ENCODE measurements around the gene GPR15.
"Not testable (repeated sequence)": the region's sequence is repeated elsewhere in the genome, so short reads cannot be mapped to it uniquely, and the experiment has no call there.

Gene GPR15

DNA sequence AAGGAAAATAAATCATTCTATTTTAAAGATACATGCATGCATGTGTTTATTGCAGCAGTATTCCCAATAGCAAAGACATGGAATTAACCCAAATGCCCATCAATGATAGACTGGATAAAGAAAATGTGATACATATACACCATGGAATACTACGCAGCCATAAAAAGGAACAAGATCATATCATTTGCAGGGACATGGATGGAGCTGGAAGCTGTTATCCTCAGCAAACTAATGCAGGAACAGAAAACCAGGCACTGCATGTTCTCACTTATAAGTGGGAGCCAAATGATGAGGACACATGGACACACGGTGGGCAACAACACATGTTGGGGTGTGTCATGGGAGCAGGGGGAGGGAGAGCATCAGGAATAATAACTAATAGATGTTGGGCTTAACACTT is 28.0 kb downstream of the GPR15 start:
- DNase-seq = not testable (repeated sequence)

- DNase-seq = peak; percentile 72
Observed at GRCh38 chr3:98560911-98561310, 29.1 kb downstream of the GPR15 start.

- DNase-seq = peak; percentile 73
Observed at GRCh38 chr3:98561727-98562521, 30.1 kb downstream of the GPR15 start.

DNA sequence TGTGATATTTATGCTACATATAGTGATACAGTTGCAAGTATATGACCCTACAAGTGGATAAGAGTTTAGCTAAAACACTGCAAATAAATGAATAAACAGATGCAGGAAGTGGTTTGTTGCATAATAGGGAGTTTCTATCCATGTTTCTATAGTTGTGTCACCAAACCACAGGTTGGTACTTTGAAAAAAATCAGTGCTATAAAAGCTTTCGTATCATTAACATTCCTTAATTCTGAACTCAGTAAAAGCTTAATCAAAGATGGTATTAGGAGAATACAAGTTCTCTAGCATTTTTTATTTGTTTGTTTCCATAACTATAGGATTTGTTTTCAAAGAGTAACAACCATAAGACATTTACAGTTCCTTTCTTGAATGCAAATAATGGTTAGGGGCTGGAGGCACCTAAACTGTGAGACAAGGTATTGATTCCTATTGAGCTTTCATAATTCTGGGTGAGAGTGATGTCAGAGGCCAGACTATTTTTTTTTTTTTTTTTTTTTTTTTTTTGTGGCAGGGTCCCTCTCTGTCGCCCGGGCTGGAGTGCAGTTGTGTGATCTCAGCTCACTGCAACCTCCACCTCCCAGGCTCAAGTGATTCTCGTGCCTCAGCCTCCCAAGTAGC is 32.0 kb downstream of the GPR15 start:
- peak; percentile 81 for DNase-seq

DNA sequence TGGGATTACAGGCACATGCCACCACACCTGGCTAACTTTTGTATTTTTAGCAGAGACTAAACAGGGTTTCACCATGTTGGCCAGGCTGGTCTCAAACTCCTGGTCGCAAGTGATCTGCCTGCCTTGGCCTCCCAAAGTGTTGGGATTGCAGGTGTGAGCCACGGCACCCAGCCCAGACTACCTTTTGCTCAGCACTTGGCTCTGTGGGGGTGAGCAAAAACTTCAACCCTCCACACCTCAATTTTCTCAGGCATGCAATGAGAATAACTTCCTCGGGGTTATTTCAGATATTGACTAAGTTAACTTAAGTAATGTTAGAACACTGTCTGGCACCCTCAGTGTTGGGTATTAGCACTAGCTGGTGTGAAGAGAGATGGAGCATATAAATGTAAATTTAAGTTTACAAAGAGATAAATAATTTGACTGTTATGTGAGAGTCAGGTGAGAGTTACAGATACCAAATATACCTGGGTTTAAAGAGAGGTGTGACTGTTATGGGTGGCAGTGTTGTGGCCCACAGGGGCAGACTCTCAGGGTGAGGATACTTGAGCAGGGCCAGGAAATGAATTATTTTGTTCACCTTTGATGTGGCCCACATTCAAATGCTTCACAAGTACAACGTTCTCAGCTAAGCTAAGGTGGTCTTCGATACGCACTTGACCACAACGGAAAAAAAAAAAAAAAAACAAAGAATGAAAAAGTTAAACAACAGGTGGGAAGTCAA is 32.7 kb downstream of the GPR15 start:
- no peak for DNase-seq

- DNase-seq = peak; percentile 81
Observed at GRCh38 chr3:98565237-98565643, 33.5 kb downstream of the GPR15 start.

DNA sequence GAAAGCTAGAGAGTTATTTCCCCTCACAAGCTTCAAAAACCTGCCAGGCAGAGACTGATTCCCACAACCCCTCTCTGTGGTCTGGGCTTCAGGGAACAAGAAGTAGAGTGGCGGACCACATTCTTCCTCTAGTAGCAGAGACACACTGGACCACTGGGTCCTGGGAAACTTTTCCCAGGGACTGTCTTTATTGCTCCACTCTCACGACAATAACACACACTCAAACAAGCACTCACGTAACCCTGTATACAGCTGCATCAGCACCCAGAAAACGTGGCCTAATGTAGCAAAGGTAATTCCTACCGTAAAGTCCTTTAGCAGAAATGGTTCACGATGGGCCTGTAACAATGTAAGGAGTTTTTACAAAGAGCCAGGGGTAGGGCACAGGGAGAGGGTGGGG is 34.1 kb downstream of the GPR15 start:
- DNase-seq = no peak

DNA sequence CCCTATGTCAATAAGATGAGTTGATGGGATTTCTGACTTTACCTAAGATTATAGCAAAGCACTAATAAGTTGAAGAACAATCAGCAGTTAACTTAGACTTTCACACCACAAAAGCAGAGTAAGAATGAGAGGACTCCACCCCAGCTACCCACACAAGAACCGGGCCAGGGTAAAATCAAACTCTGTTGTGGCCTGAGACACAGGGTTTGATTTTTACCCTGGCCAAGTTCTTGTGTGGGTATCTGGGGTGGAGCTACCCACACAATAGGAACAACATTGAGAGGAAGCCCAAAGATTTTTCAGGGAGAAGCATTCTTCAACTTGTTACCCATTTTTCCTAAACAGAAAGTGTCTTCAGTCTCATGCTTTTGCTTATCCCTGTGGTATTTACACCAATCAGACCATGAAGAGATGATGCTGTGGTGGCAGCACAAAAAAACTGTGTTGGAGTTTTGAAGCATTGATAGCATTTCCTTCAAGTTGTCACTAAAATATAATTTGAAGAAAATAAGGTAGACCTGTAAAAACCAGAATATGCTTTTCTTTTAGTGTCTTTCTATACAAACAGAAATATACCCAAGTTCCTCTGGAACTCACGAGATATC is 36.0 kb downstream of the GPR15 start:
- peak; percentile 77 for DNase-seq

GRCh38 chr3:98568402-98568801 is 36.6 kb downstream of the GPR15 start:
- DNase-seq = no peak

- DNase-seq = peak; percentile 58
Observed at GRCh38 chr3:98573181-98573728, 41.5 kb downstream of the GPR15 start.

- DNase-seq = no peak
Observed at GRCh38 chr3:98574132-98574531, 42.4 kb downstream of the GPR15 start.

DNA sequence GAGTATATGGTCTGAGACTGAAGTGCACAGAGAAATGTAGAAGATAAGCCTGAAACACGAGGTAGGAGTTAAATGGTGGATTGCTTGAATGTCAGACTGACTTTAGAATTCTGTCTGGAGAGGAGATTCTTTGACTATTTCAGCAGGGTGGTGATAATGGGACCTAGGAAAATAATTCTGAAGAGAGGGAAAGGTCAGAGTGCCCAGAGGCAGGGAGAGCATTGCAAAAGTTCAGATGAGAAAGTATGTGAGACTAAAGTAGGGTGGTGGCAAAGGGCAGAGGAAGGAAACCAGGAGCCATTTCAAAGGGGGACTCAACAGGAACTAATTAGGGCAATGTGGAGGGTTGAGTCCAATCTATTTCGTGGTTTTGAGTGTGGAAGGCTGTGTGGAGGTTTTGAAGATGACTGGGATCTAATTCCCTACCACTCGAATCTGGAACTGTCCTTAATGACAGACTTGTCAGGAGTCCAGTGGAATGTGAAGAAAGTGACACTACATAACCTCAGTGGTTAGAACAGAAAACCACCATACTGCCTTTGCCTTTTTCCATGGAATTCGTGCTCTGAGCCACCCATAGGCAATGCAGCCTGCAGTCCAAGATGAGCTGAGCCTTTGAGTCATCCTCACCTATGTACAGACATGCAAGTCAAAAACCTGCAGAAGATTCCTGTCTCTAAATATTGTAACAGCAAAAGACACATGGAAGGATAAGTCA is 45.6 kb downstream of the GPR15 start:
- no peak for DNase-seq

- DNase-seq = no peak
Observed at GRCh38 chr3:98580401-98581386, 48.9 kb downstream of the GPR15 start.

DNA sequence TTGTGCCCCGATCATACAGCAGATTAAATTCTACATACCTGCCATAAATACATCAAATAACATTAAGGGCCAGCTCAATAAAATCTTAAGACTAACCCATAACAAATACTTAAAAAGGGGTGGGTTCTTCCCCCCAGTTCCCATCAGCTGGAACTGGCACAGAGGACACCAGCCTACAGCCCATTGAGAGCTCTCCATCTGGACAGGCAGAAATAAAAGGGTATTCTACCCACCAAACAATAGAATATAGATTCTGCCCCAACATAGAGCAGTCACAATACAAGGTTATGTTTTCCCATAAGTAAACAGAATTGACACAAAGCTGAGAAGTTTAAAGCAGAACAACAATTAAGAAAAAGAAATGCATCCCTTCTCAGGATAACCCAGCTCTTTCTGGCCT is 49.7 kb downstream of the GPR15 start:
- no peak for DNase-seq

DNA sequence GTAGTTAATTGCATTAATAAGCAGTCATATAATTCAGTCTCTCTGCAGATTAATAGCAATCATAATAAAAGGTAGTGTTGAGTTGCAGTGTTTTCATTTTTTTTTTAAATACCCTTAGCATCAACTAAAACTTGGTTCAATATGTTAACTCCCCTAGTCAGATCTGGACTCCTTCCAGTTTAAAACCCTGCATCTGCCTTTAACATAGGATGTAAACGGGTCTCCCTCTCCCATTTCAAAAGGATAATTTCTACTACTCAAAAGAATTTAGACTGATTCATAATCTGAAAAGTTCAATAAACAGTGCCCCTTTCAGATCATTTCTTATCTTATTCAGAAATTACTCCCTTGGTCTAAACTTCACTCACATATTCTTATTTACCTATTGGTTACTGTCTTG is 50.3 kb downstream of the GPR15 start:
- no peak for DNase-seq

- DNase-seq = no peak
Observed at GRCh38 chr3:98583766-98584165, 52.0 kb downstream of the GPR15 start.

Data from activated CD4-positive, alpha-beta T cell treated with anti-CD3 and anti-CD28 coated beads, Interleukin-2, amount 50 U/mL, for 16 hours (primary cell).